WTC11 (cell line): ENCODE measurements around the gene KAT8. TPM values are rescaled to one million over a fixed set of nuclear protein-coding genes. Genes with fewer than 3 reads are reported as not detected.

Experiments used
- ATAC-seq: fragments of 200-7000 bp; cut with Tn5 transposase; 2 replicates; pipeline ENCODE4 v1.10.0; 2021; ENCODE audit warnings: mild to moderate bottlenecking, moderate library complexity
- CTCF ChIA-PET: fragments of 300-600 bp; sonication (Branson Sonifier 250); formaldehyde crosslinking; loops from one replicate; lab custom pipeline; 2021; ENCODE audit warnings: antibody characterized with exemption; lab: Charles Lee
- POLR2A ChIA-PET: fragments of 350-600 bp; sonication (Branson Sonifier 250); formaldehyde crosslinking; loops from one replicate; lab custom pipeline; 2021; ENCODE audit warnings: antibody characterized with exemption; lab: Charles Lee
- DNase-seq: peaks from one replicate; pipeline ENCODE4 v3.0.0; 2021; ENCODE audit warnings: low spot score
- H3K27ac Mint-ChIP-seq: 2 replicates; pipeline ENCODE4 v1.8.0; 2021; ENCODE audit warnings: mixed read lengths
- H3K27me3 Mint-ChIP-seq: 2 replicates; pipeline ENCODE4 v1.8.0; 2021; ENCODE audit warnings: low read depth, mild to moderate bottlenecking, moderate library complexity, mixed read lengths
- H3K36me3 Mint-ChIP-seq: 2 replicates; pipeline ENCODE4 v1.8.0; 2021; ENCODE audit warnings: mixed read lengths
- H3K4me1 Mint-ChIP-seq: 2 replicates; pipeline ENCODE4 v1.8.0; 2022; ENCODE audit warnings: mixed read lengths
- H3K4me3 Mint-ChIP-seq: 2 replicates; pipeline ENCODE4 v1.8.0; 2021; ENCODE audit warnings: mild to moderate bottlenecking, moderate library complexity, mixed read lengths
- H3K9me3 Mint-ChIP-seq: 2 replicates; pipeline ENCODE4 v1.8.0; 2021; ENCODE audit warnings: mixed read lengths
- ARID4B ChIP-seq: sonication (generic); formaldehyde crosslinking; IDR thresholded peaks from 2 replicates; pipeline ENCODE4 v1.8.0; 2023; ENCODE audit warnings: missing genetic modification reagents, mild to moderate bottlenecking, borderline replicate concordance
- CBFB ChIP-seq: sonication (generic); formaldehyde crosslinking; IDR thresholded peaks from 2 replicates; pipeline ENCODE4 v1.8.1; 2022; ENCODE audit warnings: mild to moderate bottlenecking, low read depth, missing genetic modification reagents
- E2F5 ChIP-seq: sonication (generic); formaldehyde crosslinking; IDR thresholded peaks from 2 replicates; pipeline ENCODE4 v1.8.1; 2022; ENCODE audit warnings: mild to moderate bottlenecking, moderate library complexity, missing genetic modification reagents
- JAZF1 ChIP-seq: fragments of 250-450 bp; sonication (Bioruptor Pico); IDR thresholded peaks from 2 replicates; pipeline ENCODE4 v1.9.0; 2021; ENCODE audit warnings: moderate library complexity, mild to moderate bottlenecking, inconsistent platforms
- KAT7 ChIP-seq: sonication (generic); formaldehyde crosslinking; IDR thresholded peaks from 2 replicates; pipeline ENCODE4 v1.8.1; 2023; ENCODE audit warnings: missing genetic modification reagents, mild to moderate bottlenecking, borderline replicate concordance
- NR1H2 ChIP-seq: sonication (generic); formaldehyde crosslinking; IDR thresholded peaks from 2 replicates; pipeline ENCODE4 v1.9.0; 2021; ENCODE audit warnings: mild to moderate bottlenecking, moderate library complexity, missing genetic modification reagents
- ZNF425 ChIP-seq: fragments of 250-450 bp; sonication (Bioruptor Pico); conservative IDR thresholded peaks from 2 replicates; pipeline ENCODE4 v1.9.0; 2021; ENCODE audit warnings: mild to moderate bottlenecking
- ZNF532 ChIP-seq: fragments of 250-450 bp; sonication (Bioruptor Pico); IDR thresholded peaks from 2 replicates; pipeline ENCODE4 v1.9.0; 2021; ENCODE audit warnings: mild to moderate bottlenecking, borderline replicate concordance
- ZNF671 ChIP-seq: fragments of 250-450 bp; sonication (Bioruptor Pico); IDR thresholded peaks from 2 replicates; pipeline ENCODE4 v1.8.0; 2021; ENCODE audit warnings: mild to moderate bottlenecking
- total RNA-seq: library from RNA; stranded (reverse); gene quantifications from 3 replicates; pipeline ENCODE4 v1.2.3, GENCODE V29; 2021
- TF ChIP-seq, protein P1 (sequence below): sonication (generic); formaldehyde crosslinking; IDR thresholded peaks from 2 replicates; pipeline ENCODE4 v1.8.1; 2023; ENCODE audit warnings: mild to moderate bottlenecking, moderate library complexity, missing genetic modification reagents
- TF ChIP-seq, protein P2 (sequence below): sonication (generic); formaldehyde crosslinking; IDR thresholded peaks from 2 replicates; pipeline ENCODE4 v1.8.0; 2022; ENCODE audit warnings: missing genetic modification reagents

KAT8 gene
- total RNA-seq, 1 experiment from 2014 or later: 70.8 TPM

DNA sequence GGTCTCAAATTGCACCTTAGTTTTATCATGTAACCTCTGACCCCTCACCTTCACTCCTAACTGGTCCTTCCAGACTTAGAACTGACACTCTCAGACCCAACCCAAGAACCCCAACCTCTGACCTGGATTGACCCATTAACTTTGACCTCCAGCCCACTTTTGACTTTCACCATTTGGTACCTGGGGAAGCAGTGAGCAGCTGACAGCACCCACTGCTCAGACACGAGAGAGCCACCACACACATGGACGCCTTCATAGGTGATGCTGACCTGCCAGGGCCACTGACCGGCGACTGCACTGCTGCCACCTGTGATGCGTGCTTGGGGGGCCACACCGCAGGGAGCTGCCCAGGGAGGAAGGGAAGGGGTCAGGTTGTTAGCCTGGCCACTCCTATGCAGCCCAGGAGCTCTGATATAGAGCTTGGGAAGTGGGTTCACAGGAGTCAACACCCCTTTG lies 15.6 kb downstream of the KAT8 start (continued):
- no peak for TF ChIP-seq CBFB (CRISPR knock-in tag)
- no peak for TF ChIP-seq JAZF1 (CRISPR knock-in tag)
- no peak for TF ChIP-seq E2F5 (CRISPR knock-in tag)
- no peak for TF ChIP-seq NR1H2 (CRISPR knock-in tag)
- TF ChIP-seq ZNF671 (CRISPR knock-in tag): no peak
- TF ChIP-seq ARID4B (CRISPR knock-in tag): no peak
- TF ChIP-seq, protein P1, sequence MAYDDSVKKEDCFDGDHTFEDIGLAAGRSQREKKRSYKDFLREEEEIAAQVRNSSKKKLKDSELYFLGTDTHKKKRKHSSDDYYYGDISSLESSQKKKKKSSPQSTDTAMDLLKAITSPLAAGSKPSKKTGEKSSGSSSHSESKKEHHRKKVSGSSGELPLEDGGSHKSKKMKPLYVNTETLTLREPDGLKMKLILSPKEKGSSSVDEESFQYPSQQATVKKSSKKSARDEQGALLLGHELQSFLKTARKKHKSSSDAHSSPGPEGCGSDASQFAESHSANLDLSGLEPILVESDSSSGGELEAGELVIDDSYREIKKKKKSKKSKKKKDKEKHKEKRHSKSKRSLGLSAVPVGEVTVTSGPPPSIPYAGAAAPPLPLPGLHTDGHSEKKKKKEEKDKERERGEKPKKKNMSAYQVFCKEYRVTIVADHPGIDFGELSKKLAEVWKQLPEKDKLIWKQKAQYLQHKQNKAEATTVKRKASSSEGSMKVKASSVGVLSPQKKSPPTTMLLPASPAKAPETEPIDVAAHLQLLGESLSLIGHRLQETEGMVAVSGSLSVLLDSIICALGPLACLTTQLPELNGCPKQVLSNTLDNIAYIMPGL (CRISPR knock-in tag): no peak
- TF ChIP-seq KAT7: no peak
- no peak for TF ChIP-seq ZNF425 (CRISPR knock-in tag)
- TF ChIP-seq, all 79 proteins: peak for 0

GRCh38 chr16:31134091-31134571 lies 16.7 kb downstream of the KAT8 start:
- Mint-ChIP-seq H3K36me3 (peaks cover 27% of the 10 kb centered on the region), H3K9me3 (no peaks in the 10 kb centered on the region), H3K27me3 (no peaks in the 10 kb centered on the region), H3K27ac (peak overlapping the region; percentile 98), H3K4me3 (peak overlapping the region; percentile 87), H3K4me1 (peaks cover 66% of the 10 kb centered on the region)
- ChIA-PET CTCF (interaction anchor here (0.7 to 2.9 kb wide), 9 partner anchors 8 to 322 kb away, joined by 3 to 16 read pairs (median 5); partner anchors contain the start of genes HSD3B7 and KAT8), POLR2A (interaction anchor here (0.6 to 2.4 kb wide), 7 partner anchors 10 to 82 kb away, joined by 4 to 26 read pairs (median 4); partner anchors contain the start of genes FUS, KAT8, ZNF646 and ZNF668)
- no peak for TF ChIP-seq ZNF532
- TF ChIP-seq, protein P2, sequence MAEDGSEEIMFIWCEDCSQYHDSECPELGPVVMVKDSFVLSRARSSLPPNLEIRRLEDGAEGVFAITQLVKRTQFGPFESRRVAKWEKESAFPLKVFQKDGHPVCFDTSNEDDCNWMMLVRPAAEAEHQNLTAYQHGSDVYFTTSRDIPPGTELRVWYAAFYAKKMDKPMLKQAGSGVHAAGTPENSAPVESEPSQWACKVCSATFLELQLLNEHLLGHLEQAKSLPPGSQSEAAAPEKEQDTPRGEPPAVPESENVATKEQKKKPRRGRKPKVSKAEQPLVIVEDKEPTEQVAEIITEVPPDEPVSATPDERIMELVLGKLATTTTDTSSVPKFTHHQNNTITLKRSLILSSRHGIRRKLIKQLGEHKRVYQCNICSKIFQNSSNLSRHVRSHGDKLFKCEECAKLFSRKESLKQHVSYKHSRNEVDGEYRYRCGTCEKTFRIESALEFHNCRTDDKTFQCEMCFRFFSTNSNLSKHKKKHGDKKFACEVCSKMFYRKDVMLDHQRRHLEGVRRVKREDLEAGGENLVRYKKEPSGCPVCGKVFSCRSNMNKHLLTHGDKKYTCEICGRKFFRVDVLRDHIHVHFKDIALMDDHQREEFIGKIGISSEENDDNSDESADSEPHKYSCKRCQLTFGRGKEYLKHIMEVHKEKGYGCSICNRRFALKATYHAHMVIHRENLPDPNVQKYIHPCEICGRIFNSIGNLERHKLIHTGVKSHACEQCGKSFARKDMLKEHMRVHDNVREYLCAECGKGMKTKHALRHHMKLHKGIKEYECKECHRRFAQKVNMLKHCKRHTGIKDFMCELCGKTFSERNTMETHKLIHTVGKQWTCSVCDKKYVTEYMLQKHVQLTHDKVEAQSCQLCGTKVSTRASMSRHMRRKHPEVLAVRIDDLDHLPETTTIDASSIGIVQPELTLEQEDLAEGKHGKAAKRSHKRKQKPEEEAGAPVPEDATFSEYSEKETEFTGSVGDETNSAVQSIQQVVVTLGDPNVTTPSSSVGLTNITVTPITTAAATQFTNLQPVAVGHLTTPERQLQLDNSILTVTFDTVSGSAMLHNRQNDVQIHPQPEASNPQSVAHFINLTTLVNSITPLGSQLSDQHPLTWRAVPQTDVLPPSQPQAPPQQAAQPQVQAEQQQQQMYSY: no peak
- DNase-seq (no peak), ATAC-seq (peak; percentile 8)
